Astrocyte (in vitro differentiated cells and primary cell): Measurements from ENCODE around the gene DYNLT4.

Experiments used
- CTCF ChIP-seq: IDR thresholded peaks from 2 replicates; pipeline ENCODE4 v1.5.1; 2011; ENCODE audit warnings: low read depth, mild to moderate bottlenecking, inconsistent platforms, low read length, moderate library complexity; ENCODE audit not compliant: insufficient read depth
- EZH2 ChIP-seq: IDR thresholded peaks from 2 replicates; pipeline ENCODE4 v1.6.1; 2012; ENCODE audit warnings: mild to moderate bottlenecking, low read length, inconsistent platforms; ENCODE audit not compliant: insufficient read depth

- TF ChIP-seq EZH2 (no peak), CTCF (no peak)
These were observed 27.2 kb upstream of the DYNLT4 start for GRCh38 chr1:44834328-44834727.
